Measurements from ENCODE around the gene GHRL.

The GHRL gene

GRCh38 chr3:10292505-10293419 lies at the start of gene GHRL:
Gene GHRL, minus strand, starts transcription at chr3:10292947. Its CDS starts 2,767 bp downstream, at chr3:10290180.
- DNase-seq (ENCODE audit: low read depth): peak; percentile 97
- peak within 1 kb of the TSS; percentile 54 for H3K4me3 ChIP-seq (ENCODE audit: low read depth, low read length)
- no peak; the same call in none of the 2 replicates for TF ChIP-seq MYC (IDR thresholded peaks at IDR 0.05; ENCODE audit: low read depth, low read length)
- peak; percentile 61; the same call in 1 of the 2 replicates for TF ChIP-seq MAX (IDR thresholded peaks at IDR 0.05; ENCODE audit: low read depth, low read length)

- H3K4me3 ChIP-seq (ENCODE audit: low read depth, low read length): no peak overlapping the region
- TF ChIP-seq MYC (IDR thresholded peaks at IDR 0.05; ENCODE audit: low read depth, low read length) (no peak), CTCF (IDR thresholded peaks at IDR 0.05; ENCODE audit: low read depth, low read length) (no peak), MAX (IDR thresholded peaks at IDR 0.05; ENCODE audit: low read depth, low read length) (no peak), POLR2A (IDR thresholded peaks at IDR 0.05; ENCODE audit: extremely low read depth, insufficient read length) (no peak)
- no peak for DNase-seq (ENCODE audit: low read depth)
Observed at GRCh38 chr3:10341901-10342398, 49.2 kb upstream of the GHRL start.

GRCh38 chr3:10340476-10340875 lies 47.7 kb upstream of the GHRL start:
- H3K4me3 ChIP-seq (ENCODE audit: low read depth, low read length): no peak overlapping the region
- TF ChIP-seq MYC (IDR thresholded peaks at IDR 0.05; ENCODE audit: low read depth, low read length) (no peak), MAX (IDR thresholded peaks at IDR 0.05; ENCODE audit: low read depth, low read length) (no peak), POLR2A (IDR thresholded peaks at IDR 0.05; ENCODE audit: extremely low read depth, insufficient read length) (no peak), CTCF (IDR thresholded peaks at IDR 0.05; ENCODE audit: low read depth, low read length) (no peak)
- no peak for DNase-seq (ENCODE audit: low read depth)

GRCh38 chr3:10340046-10340445 lies 47.3 kb upstream of the GHRL start:
- no peak for DNase-seq (ENCODE audit: low read depth)
- TF ChIP-seq POLR2A (IDR thresholded peaks at IDR 0.05; ENCODE audit: extremely low read depth, insufficient read length) (no peak), MAX (IDR thresholded peaks at IDR 0.05; ENCODE audit: low read depth, low read length) (no peak), MYC (IDR thresholded peaks at IDR 0.05; ENCODE audit: low read depth, low read length) (no peak), CTCF (IDR thresholded peaks at IDR 0.05; ENCODE audit: low read depth, low read length) (no peak)
- no peak overlapping the region for H3K4me3 ChIP-seq (ENCODE audit: low read depth, low read length)

GRCh38 chr3:10339376-10339955 lies 46.7 kb upstream of the GHRL start:
- H3K4me3 ChIP-seq (ENCODE audit: low read depth, low read length): no peak overlapping the region
- TF ChIP-seq CTCF (IDR thresholded peaks at IDR 0.05; ENCODE audit: low read depth, low read length) (no peak), MYC (IDR thresholded peaks at IDR 0.05; ENCODE audit: low read depth, low read length) (no peak), MAX (IDR thresholded peaks at IDR 0.05; ENCODE audit: low read depth, low read length) (no peak), POLR2A (IDR thresholded peaks at IDR 0.05; ENCODE audit: extremely low read depth, insufficient read length) (no peak)
- no peak for DNase-seq (ENCODE audit: low read depth)

Measured in NB4 (cell line).